Left kidney (tissue), 2 donors: ENCODE measurements around the gene PLOD1. TPM values are rescaled to one million over a fixed set of nuclear protein-coding genes. Genes with fewer than 3 reads are reported as not detected.
"Not testable (repeated sequence)": the region's sequence is repeated elsewhere in the genome, so short reads cannot be mapped to it uniquely, and the experiment has no call there.

Experiments
- DNase-seq: peaks from one replicate; pipeline ENCODE4 v3.0.0-alpha.2; 2013
- polyA plus RNA-seq: library from polyadenylated mRNA; unstranded; fragments of 120-200 nt; gene quantifications from one replicate; pipeline ENCODE4 v1.2.1, GENCODE V29; 2013; ENCODE audit not compliant: insufficient read length

Gene PLOD1
- polyA plus RNA-seq, 1 donor, result 84.3 TPM

GRCh38 chr1:11910914-11911228 is 23.6 kb upstream of the PLOD1 start:
- DNase-seq, result not testable (repeated sequence)

DNA sequence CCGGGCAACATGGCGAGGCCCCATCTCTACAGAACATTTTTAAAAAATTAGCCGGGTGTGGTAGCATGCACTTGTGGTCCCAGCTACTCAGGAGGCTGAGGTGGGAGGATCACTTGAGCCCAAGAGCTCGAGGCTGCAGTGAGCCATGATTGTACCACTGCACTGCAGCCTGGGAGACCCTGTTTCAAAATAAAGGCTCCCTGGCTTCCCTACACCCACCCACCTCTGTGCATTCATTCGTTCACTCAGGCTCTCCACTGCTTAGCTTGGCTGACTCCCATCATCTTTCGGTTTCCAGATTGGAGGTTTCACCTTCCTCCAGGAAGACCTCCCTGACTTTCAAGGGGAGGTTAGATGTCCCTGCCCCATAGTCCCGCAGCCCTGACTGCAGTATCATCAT is 22.5 kb upstream of the PLOD1 start:
- no peak for DNase-seq

- not testable (repeated sequence) for DNase-seq
Measured at GRCh38 chr1:11912482-11913216, 21.9 kb upstream of the PLOD1 start.

- DNase-seq, result no peak
Measured at GRCh38 chr1:11913291-11913690, 21.2 kb upstream of the PLOD1 start.

DNA sequence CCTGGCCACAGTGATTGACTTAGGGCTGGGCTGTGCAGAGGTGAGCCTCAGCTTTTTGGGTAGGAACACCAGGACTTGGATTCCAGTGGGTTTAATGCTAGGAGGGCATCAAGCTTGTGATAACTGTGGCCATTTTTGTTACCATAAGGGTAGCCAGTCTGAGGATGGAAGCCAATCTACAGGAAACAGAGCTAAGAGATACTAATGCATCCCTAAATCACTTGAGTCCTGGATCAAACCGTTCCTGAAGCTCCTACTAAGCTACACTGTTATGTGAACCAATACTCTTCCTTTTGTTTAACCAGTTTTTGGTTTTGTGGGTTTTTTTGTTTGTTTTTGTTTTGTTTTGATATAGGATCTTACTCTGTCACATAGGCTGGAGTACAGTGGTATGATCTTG is 20.5 kb upstream of the PLOD1 start:
- DNase-seq, result no peak

DNA sequence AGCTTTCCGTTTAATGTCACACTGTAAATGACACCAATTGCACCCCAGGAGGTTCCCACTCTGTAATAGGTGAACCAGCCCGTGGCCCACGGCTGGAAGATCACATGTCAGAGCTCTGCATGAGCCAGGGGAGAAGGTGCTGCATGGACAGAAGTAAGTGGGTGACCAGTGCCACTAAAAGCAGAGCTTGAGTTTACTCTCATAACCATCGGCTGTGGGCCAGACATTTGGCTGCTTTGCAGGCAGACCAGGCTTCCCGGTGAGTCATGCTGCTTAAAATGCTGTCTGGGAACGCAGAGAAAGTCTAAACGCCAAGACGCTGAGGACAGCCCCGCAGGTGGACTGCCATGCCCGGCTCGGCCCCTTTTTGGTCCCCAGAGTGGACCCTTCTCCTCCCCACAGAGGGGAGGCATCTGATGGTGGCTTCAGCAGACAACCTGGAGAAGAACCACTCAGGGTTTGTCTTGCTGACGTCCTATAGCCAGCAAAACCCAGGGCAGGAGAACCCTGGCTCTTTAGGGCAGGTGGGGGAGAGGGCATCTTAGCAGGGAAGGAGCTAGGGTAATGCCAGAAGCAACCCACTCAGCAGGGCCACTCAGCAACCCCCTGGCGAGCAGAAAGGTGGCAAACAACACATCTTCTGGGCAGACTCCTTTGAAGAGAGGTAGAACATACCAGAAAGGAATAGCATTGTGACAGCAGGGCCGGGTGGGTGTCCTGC is 15.6 kb upstream of the PLOD1 start:
- no peak for DNase-seq

GRCh38 chr1:11919621-11920020 is 14.9 kb upstream of the PLOD1 start:
- no peak for DNase-seq

DNA sequence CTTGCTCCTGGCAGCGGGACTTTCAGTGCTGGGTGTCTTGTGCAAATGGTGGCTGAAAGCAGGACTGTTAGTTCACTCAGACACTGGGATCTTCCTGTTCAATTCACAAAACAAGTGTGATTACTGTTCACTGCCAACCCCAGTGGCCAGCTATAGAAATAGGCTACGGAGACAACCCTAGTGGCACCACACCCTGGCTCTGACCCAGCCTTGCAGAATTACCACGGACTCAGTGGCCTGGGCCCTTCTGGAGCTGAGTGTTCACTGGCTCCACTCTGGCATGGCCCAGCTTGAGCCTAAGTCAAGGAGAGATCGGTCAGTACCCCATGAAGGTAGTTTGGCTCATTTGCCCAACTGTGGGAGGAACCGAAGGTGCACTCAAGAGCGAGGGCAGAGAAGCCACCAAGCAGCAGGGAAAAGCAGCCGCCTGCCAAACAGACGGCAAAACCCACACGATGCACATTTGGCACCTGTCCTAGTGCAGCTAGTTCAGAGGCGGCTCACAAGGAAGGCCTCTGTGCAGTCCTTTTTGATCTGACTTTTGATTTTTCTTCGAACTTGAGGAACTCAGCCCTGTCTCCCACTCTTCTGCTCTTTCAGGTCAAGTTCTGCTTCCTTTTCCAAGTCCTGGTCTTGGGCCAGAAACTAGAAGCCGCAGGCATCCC is 14.1 kb upstream of the PLOD1 start:
- DNase-seq, result no peak

GRCh38 chr1:11921022-11921421 is 13.5 kb upstream of the PLOD1 start:
- DNase-seq, result no peak

GRCh38 chr1:11923069-11923826 is 11.3 kb upstream of the PLOD1 start:
- no peak for DNase-seq

GRCh38 chr1:11923827-11924113 is 10.7 kb upstream of the PLOD1 start:
- DNase-seq, result no peak

- DNase-seq, result no peak
Measured at GRCh38 chr1:11924334-11925195, 10.0 kb upstream of the PLOD1 start.

DNA sequence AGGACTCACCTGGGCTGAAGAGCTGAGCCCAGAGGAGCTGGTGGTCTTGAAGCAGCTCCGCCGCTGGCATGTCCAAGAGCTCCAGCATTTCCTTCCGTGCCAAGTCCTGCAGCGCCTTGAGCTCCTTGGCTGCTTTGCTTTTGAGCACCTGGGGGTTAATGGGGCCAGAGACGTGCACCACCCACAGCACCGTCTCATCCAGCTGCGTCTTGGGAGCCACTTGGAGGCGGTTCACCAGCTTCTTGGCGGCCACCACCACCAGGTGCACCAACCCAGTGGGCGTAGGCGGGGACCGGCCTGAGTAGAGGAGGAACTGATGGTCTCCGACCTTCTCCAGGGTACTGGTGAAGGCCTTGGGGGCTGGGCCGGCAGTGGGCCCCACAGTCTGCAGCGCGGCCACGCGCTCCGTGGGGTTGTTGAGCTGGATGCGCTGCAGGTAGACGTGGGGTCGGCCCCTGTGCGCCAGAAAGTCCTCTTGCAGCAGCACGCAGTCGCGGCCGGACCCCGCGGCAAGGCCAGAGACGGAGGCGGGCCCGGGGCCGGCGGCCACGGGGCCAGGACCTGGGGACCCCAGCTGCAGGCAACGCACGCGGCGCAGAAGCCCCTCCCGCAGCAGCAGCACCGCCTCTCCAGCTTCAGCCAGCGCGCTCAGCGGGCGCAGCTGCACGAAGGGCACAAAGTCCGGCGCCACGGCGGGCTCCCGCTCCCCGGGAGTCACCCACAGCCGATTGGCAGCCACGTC is 9.2 kb upstream of the PLOD1 start:
- DNase-seq, result not testable (repeated sequence)

GRCh38 chr1:11925938-11926292 is 8.6 kb upstream of the PLOD1 start:
- DNase-seq, result no peak

DNA sequence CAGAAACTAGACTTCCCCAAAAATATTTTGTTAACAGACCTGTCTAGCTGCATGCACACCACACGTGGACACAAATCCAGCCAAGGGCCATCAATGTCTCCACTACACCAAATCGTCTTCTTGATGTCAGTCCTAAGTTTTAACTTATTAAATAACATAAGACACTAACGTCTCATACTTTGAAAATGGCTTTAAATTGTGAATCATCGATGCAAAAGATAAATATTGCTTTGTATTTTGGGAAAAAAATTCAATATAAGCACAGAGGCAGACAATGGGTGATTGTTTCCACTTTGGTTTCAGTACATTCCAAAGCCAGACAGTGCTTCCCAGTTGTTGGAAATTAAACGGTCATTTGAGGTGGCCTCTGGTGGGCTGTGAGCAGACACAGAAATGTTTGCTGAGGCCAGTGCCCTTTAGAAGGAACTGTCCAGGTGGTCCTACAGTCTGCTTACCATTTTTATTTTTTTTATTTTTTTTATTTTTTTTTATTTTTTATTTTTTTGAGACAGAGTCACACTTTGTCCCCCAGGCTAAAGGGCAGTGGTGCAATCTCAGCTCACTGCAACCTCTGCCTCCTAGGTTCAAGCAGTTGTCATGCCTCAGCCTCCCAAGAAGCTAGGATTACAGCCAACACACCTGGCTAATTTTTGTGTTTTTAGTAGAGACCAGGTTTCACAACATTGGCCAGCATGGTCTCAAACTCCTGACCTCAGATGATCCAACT is 6.5 kb upstream of the PLOD1 start:
- no peak for DNase-seq

DNA sequence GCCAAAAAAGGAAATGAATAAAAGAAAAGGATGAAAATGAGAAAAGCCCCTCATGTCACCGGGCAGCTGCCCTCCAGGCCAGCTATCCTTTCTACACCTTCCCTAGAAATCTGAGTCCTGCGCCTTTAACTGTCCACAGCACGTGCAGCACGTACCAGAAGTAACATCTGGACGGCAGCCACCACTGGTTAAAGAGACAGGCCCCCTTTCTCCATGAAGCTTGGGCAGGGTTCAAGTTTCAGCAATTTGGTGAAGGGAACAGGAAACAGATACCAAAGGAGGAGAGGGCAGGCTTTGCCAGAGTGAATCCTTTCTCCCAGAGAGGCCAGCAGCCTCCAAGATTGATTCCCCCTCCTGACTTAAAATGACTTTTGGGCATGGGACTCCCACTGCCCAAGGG is 4.7 kb upstream of the PLOD1 start:
- peak; percentile 79 for DNase-seq

DNA sequence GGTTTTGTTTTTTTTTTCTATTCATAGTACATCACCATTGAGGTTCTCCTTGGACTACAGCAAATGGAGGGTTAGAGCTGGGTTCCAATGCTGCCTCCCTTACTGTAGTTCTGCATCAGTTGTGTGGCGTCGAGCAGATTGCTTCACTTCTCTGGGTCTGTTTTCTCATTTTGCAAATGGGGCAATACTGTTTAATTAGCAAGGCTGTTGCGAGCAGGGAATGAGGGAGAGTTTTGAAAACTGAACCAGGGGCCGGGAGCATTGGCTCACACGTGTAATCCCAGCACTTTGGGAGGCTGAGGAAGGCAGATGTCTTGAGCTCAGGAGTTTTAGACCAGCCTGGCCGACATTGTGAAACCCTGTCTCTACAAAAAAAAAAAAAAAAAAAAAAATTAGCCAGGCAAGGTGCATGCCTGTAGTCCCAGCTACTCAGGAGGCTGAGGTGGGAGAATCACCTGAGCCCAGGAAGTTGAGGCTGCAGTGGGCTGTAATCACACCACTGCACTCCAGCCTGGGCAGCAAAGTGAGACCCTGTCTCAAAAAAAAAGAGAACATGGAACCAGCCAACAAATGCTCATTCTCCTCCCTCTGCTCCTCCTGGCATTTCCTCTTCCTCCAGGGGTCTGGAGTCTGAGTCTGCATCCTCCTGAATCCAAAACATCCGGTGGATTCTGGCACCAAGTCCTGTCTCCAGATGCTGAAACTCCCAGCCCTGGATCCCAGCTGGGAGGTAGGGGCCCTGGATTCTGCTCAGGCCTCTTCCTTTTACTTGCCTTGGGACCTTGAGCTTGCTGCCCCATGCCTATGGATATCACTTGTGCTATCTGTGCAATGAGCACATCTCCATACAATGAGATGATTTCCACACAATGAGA is 3.7 kb upstream of the PLOD1 start:
- no peak for DNase-seq

DNA sequence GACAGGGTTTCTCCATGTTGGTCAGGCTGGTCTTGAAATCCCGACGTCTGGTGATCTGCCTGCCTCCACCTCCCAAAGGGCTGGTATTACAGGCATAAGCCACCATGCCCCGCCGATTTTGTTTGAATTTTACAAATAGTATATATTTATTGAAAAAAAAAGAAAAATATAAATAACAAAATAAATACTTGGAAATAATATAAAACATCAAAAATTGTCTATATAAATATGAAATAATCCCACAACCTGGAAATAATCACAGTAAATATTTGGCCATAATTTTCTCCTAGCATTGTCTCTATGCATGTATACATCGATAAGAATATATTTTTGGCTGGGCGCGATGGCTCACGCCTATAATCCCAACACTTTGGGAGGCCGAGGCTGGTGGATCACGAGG is 2.7 kb upstream of the PLOD1 start:
- DNase-seq, result no peak

DNA sequence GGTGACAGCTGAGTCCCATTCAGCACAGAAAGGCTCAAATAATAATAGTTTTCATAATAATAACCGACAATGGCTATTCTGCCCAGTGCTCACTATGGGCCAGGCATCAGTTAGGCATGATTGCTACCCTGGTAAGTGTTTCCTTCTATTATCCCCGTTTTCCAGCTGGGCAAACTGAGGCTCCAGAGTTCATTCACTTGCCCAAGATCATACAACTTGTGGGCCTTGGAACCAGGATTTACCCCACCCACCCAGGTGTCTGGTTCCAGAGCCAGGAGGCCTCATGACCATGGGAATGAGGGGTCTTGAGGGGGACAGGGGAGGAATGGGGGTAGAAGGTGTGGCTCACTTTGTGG is 518 bp downstream of the PLOD1 start:
- DNase-seq, result no peak

GRCh38 chr1:11935733-11936132 is 1.2 kb downstream of the PLOD1 start:
- DNase-seq, result not testable (repeated sequence)
